ENCODE results near the gene CHD9. TPM values are rescaled to one million over a fixed set of nuclear protein-coding genes. Genes with fewer than 3 reads are reported as not detected.

Gene CHD9
- total RNA-seq, 4 donors from 2014 or later = 97.2 to 141 (median 108) TPM

Small RNA genes lying within 50 kb of the gene (small RNA-seq; reads per million reads assigned to genes)
- gene RF01210 (not detected), gene RNA5SP427 (not detected)

Other genes with a start within 250 kb of the CHD9 start
- 1 to 10 TPM in 1 of 4 donors, under 1 TPM in 1, not detected in 2; 0.63 to 1.3 TPM for gene CHD9NB, start 2.1 kb upstream of the CHD9 start, total RNA-seq

Data from thyroid gland (tissue), 4 donors.